Cardiac muscle cell (in vitro differentiated cells and primary cell): ENCODE measurements around the gene ORMDL3. TPM values are rescaled to one million over a fixed set of nuclear protein-coding genes. Genes with fewer than 3 reads are reported as not detected.

Source experiments
- DNase-seq, 2 donors: peaks; one replicate each; pipeline versions ENCODE4 v3.0.0 to v3.0.0-alpha.2; 2010 to 2017; ENCODE audit warnings: low read depth in 1 of 2, low spot score in 1 of 2
- H3K27ac ChIP-seq: fragments of 200-600 bp; sonication (generic); 2 replicates; pipeline ENCODE4 v1.5.1; 2016
- H3K27me3 ChIP-seq: fragments of 200-600 bp; sonication (generic); 2 replicates; pipeline ENCODE4 v1.6.0; 2016; ENCODE audit warnings: control low read depth
- H3K36me3 ChIP-seq: fragments of 200-600 bp; sonication (generic); 2 replicates; pipeline ENCODE4 v1.5.1; 2016; ENCODE audit warnings: control low read depth
- H3K4me1 ChIP-seq: fragments of 200-600 bp; sonication (generic); 2 replicates; pipeline ENCODE4 v1.8.1; 2017; ENCODE audit warnings: low read depth, mild to moderate bottlenecking, mixed run types
- H3K4me3 ChIP-seq: fragments of 200-600 bp; sonication (generic); 2 replicates; pipeline ENCODE4 v1.5.1; 2016; ENCODE audit warnings: mild to moderate bottlenecking
- H3K9me3 ChIP-seq: fragments of 200-600 bp; sonication (generic); 2 replicates; pipeline ENCODE4 v1.5.1; 2017; ENCODE audit warnings: low read depth, mild to moderate bottlenecking, control low read depth
- CTCF ChIP-seq: IDR thresholded peaks from 2 replicates; pipeline ENCODE4 v1.5.1; 2012; ENCODE audit warnings: low read depth, mild to moderate bottlenecking, low read length
- polyA plus RNA-seq: library from polyadenylated mRNA; unstranded; fragments of >200 nt; fragmentation: Nextera tagmentation; extraction: Ambion mirVana; gene quantifications from 2 replicates; pipeline ENCODE4 v1.2.1, GENCODE V29; 2016
- total RNA-seq: library from RNA; depleted of rRNA; stranded (reverse); fragments of >200 nt; gene quantifications from 2 replicates; pipeline ENCODE4 v1.2.3, GENCODE V29; 2016

Gene ORMDL3
- total and polyA plus RNA-seq, 2 experiments from 2014 or later: 24.3 to 49.4 TPM

- Histone ChIP-seq H3K9me3 (no peaks in the 10 kb centered on the region), H3K36me3 (no peaks in the 10 kb centered on the region), H3K27me3 (no peaks in the 10 kb centered on the region), H3K4me1 (peaks cover 5% of the 10 kb centered on the region), H3K27ac (no peak overlapping the region), H3K4me3 (no peak overlapping the region)
- DNase-seq: peak in 1 of 2 donors; percentile 15
- peak; percentile 21 for TF ChIP-seq CTCF
Measured at GRCh38 chr17:39916918-39917317, 10.5 kb downstream of the ORMDL3 start.

DNA sequence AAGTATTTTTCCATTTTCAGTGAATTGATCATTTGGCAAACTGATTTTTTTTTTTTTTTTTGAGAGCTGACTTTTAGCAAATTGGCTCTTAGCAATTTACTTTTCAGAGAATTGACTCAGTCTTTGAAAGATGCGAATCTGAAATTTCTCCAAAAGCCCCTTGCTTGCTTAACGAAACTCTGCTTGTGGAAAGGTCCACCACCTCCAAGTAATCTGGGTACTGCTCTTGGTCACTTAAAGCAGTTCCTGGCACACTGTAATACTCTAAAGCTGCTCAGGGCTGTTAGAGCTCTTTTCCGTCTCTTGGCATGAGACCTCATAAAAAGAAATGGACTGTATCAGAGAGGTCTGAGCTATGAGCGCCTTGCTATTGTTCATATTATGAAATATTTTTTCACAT, 11.8 kb downstream of the ORMDL3 start:
- no peak for DNase-seq

GRCh38 chr17:39913989-39914388, 13.4 kb downstream of the ORMDL3 start:
- no peak for DNase-seq
- no peak for TF ChIP-seq CTCF
- Histone ChIP-seq H3K27me3 (no peaks in the 10 kb centered on the region), H3K27ac (no peak overlapping the region), H3K36me3 (peaks cover 2% of the 10 kb centered on the region), H3K9me3 (no peaks in the 10 kb centered on the region), H3K4me3 (no peak overlapping the region), H3K4me1 (no peaks in the 10 kb centered on the region)

More for the DNA sequence above, 11.8 kb downstream of the ORMDL3 start:
- TF ChIP-seq CTCF: no peak
- no peaks in the 10 kb centered on the region for H3K9me3 ChIP-seq
- no peak overlapping the region for H3K27ac ChIP-seq
- H3K4me3 ChIP-seq: no peak overlapping the region
- no peaks in the 10 kb centered on the region for H3K27me3 ChIP-seq
- no peaks in the 10 kb centered on the region for H3K36me3 ChIP-seq
- H3K4me1 ChIP-seq: peaks cover under 1% of the 10 kb centered on the region

GRCh38 chr17:39908789-39909352, 18.5 kb downstream of the ORMDL3 start:
- Histone ChIP-seq H3K36me3 (peaks cover 3% of the 10 kb centered on the region), H3K27ac (no peak overlapping the region), H3K9me3 (no peaks in the 10 kb centered on the region), H3K27me3 (no peaks in the 10 kb centered on the region), H3K4me1 (no peaks in the 10 kb centered on the region), H3K4me3 (no peak overlapping the region)
- no peak for DNase-seq
- TF ChIP-seq CTCF: no peak

GRCh38 chr17:39904990-39905288, 22.5 kb downstream of the ORMDL3 start:
- Histone ChIP-seq H3K9me3 (no peaks in the 10 kb centered on the region), H3K36me3 (peaks cover 3% of the 10 kb centered on the region), H3K27me3 (no peaks in the 10 kb centered on the region), H3K27ac (no peak overlapping the region), H3K4me1 (no peaks in the 10 kb centered on the region), H3K4me3 (no peak overlapping the region)
- no peak for DNase-seq
- no peak for TF ChIP-seq CTCF
